GM23338 (cell line): ENCODE measurements around the gene NQO1. TPM values are rescaled to one million over a fixed set of nuclear protein-coding genes. Genes with fewer than 3 reads are reported as not detected.

Experiments
- ATAC-seq: fragments of 200-7000 bp; cut with Tn5 transposase; 3 replicates; pipeline ENCODE4 v1.9.1; 2020
- DNase-seq: peaks from one replicate; pipeline ENCODE4 v3.0.0-alpha.2; 2015; ENCODE audit warnings: low spot score
- H2AFZ ChIP-seq: fragments of 200-600 bp; sonication (generic); 2 replicates; pipeline ENCODE4 v1.8.0; 2016; ENCODE audit warnings: antibody characterized with exemption, mild to moderate bottlenecking, moderate library complexity
- H3F3A ChIP-seq: fragments of 200-600 bp; sonication (generic); replicated peaks from 2 replicates; pipeline ENCODE4 v1.8.0; 2017; ENCODE audit warnings: antibody characterized with exemption, mixed run types, low read depth
- H3K27ac ChIP-seq: fragments of 200-600 bp; sonication (generic); 2 replicates; pipeline ENCODE4 v1.6.1; 2016; ENCODE audit warnings: low read depth
- H3K27me3 ChIP-seq: fragments of 200-600 bp; sonication (generic); 2 replicates; pipeline ENCODE4 v1.8.0; 2016; ENCODE audit warnings: mild to moderate bottlenecking, mixed run types, moderate library complexity; ENCODE audit not compliant: insufficient read depth
- H3K36me3 ChIP-seq: fragments of 200-600 bp; sonication (generic); 2 replicates; pipeline ENCODE4 v1.8.0; 2016; ENCODE audit warnings: mild to moderate bottlenecking; ENCODE audit not compliant: insufficient read depth
- H3K4me1 ChIP-seq: fragments of 200-600 bp; sonication (generic); 2 replicates; pipeline ENCODE4 v1.8.0; 2016; ENCODE audit warnings: mild to moderate bottlenecking, moderate library complexity; ENCODE audit not compliant: insufficient read depth
- H3K4me2 ChIP-seq: fragments of 200-600 bp; sonication (generic); 2 replicates; pipeline ENCODE4 v1.7.1; 2017; ENCODE audit warnings: mixed run types
- H3K4me3 ChIP-seq: fragments of 200-600 bp; sonication (generic); 2 replicates; pipeline ENCODE4 v1.6.1; 2016; ENCODE audit warnings: mixed run types
- H3K79me2 ChIP-seq: fragments of 200-600 bp; sonication (generic); replicated peaks from 2 replicates; pipeline ENCODE4 v1.8.0; 2017; ENCODE audit warnings: mild to moderate bottlenecking; ENCODE audit not compliant: insufficient read depth
- H3K9me2 ChIP-seq: fragments of 200-600 bp; sonication (generic); 2 replicates; pipeline ENCODE4 v1.8.0; 2017; ENCODE audit not compliant: insufficient read depth
- H4K20me1 ChIP-seq: fragments of 200-600 bp; sonication (generic); replicated peaks from 2 replicates; pipeline ENCODE4 v1.8.0; 2017; ENCODE audit warnings: mild to moderate bottlenecking; ENCODE audit not compliant: insufficient read depth
- H3K27ac Mint-ChIP-seq: 2 replicates; pipeline ENCODE4 v1.8.0; 2020; ENCODE audit warnings: inconsistent platforms, mild to moderate bottlenecking, moderate library complexity, mixed read lengths
- H3K27me3 Mint-ChIP-seq: 3 replicates; pipeline ENCODE4 v1.8.0; 2022; ENCODE audit warnings: low read depth, mild to moderate bottlenecking, moderate library complexity, mixed read lengths, inconsistent platforms; ENCODE audit not compliant: insufficient read depth, poor library complexity
- H3K36me3 Mint-ChIP-seq: 3 replicates; pipeline ENCODE4 v1.8.0; 2021; ENCODE audit warnings: low read depth, mild to moderate bottlenecking, inconsistent platforms, moderate library complexity, mixed read lengths
- H3K4me1 Mint-ChIP-seq: 3 replicates; pipeline ENCODE4 v1.8.0; 2020; ENCODE audit warnings: mild to moderate bottlenecking, inconsistent platforms, mixed read lengths
- H3K4me3 Mint-ChIP-seq: 3 replicates; pipeline ENCODE4 v1.8.0; 2021; ENCODE audit warnings: moderate library complexity, mild to moderate bottlenecking, inconsistent platforms, mixed read lengths
- H3K9me3 Mint-ChIP-seq: 3 replicates; pipeline ENCODE4 v1.8.0; 2020; ENCODE audit warnings: moderate library complexity, mild to moderate bottlenecking, inconsistent platforms, mixed read lengths
- CREB1 ChIP-seq: fragments of 250-450 bp; sonication (Bioruptor Pico); IDR thresholded peaks from 2 replicates; pipeline ENCODE4 v1.5.0; 2020; ENCODE audit warnings: low read depth, mild to moderate bottlenecking, moderate library complexity
- JUNB ChIP-seq: IDR thresholded peaks from one replicate; pipeline ENCODE4 v1.6.1; 2016; ENCODE audit warnings: antibody characterized with exemption; ENCODE audit not compliant: unreplicated experiment
- NANOG ChIP-seq: IDR thresholded peaks from 2 replicates; pipeline ENCODE4 v1.6.1; 2016; ENCODE audit warnings: antibody characterized with exemption, borderline replicate concordance
- POLR2AphosphoS5 ChIP-seq: IDR thresholded peaks from 2 replicates; pipeline ENCODE4 v1.6.1; 2016; ENCODE audit warnings: antibody characterized with exemption, low read depth
- ZNF331 ChIP-seq: fragments of 250-450 bp; sonication (Bioruptor Pico); IDR thresholded peaks from 2 replicates; pipeline ENCODE4 v1.5.0; 2020; ENCODE audit warnings: low read depth, mild to moderate bottlenecking, moderate library complexity
- long read RNA-seq: library from polyadenylated mRNA; unstranded; transcript quantifications from one replicate; pipeline ENCODE4 v2.0.0, GENCODE V29; 2020; ENCODE audit not compliant: unreplicated experiment
- polyA plus RNA-seq: library from polyadenylated mRNA; unstranded; fragments of >200 nt; fragmentation: Nextera tagmentation; extraction: Ambion mirVana; gene quantifications from 2 replicates; pipeline ENCODE4 v1.2.1, GENCODE V29; 2016
- total RNA-seq: library from RNA; depleted of rRNA; stranded (reverse); fragments of >200 nt; shearing (Covaris generic); gene quantifications from 2 replicates; pipeline ENCODE4 v1.2.3, GENCODE V29; 2014; rRNA removed
- TF ChIP-seq, protein P1 (sequence below): IDR thresholded peaks from one replicate; pipeline ENCODE4 v1.6.1; 2018; ENCODE audit warnings: antibody characterized with exemption; ENCODE audit not compliant: unreplicated experiment
- TF ChIP-seq, protein P2 (sequence below): fragments of 250-450 bp; sonication (Bioruptor Pico); IDR thresholded peaks from 2 replicates; pipeline ENCODE4 v1.5.0; 2020; ENCODE audit warnings: mild to moderate bottlenecking, moderate library complexity
- TF ChIP-seq, protein P3 (sequence below): IDR thresholded peaks from 2 replicates; pipeline ENCODE4 v1.6.1; 2016; ENCODE audit warnings: antibody characterized with exemption

NQO1 gene
- total RNA-seq (75.9 and 80.9 TPM in 2 replicates), polyA plus RNA-seq (83.4 and 86.3 TPM in 2 replicates)
- long read RNA-seq, transcript NQO1-201 (6 exons, 2,912 nt) = major isoform, 32 of 40 reads
- long read RNA-seq, partial matches to known transcripts = 0 of 40 reads
- long read RNA-seq, other reads (novel, unspliced or antisense) = 2 of 40 reads

DNA sequence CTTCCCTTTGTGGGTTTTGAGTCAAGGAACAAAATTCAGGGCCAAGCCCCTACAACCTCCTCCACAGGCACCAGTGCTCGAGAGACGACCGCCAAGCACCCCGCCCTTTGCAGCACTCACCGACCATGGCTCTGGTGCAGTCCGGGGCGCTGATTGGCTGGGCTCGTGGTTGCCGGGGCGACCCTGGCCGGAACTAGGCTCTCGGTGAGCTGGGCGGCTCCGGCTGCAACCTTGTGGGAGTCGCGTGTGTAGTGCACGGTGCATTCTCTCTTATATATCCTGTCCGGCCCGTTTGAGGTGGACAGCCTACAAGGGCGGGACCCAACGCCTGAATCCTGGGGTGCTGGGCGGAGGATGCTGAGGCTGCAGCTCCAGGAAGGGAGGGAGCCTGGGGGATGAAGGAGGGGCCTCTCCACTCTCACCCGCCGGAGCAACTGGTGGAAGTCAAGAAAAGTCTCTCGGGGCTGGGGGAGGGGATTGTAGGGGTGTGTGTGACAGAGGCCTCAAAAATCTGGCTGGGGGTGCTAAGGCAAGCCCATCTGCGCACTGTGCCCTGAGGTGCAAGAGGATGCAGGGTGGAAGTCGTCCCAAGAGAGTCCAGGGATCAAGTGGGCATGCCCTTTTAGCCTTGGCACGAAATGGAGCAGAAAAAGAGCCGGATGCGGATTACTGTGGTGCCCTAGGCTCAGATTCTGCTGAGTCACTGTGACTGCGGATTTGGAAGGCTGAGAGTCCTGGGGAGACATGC, at the start of gene NQO1:
Gene NQO1, minus strand, starts transcription at position 248 of the 748 bp plus-strand sequence. Its CDS starts 121 bp downstream, at position 127.
- peak within 1 kb of the TSS; percentile 77; the same call in 1 of the 2 replicates for H2AFZ ChIP-seq
- peak within 1 kb of the TSS; percentile 83 for H3K4me3 Mint-ChIP-seq
- peak within 1 kb of the TSS; percentile 100 for H3K27ac Mint-ChIP-seq

More for the DNA sequence above, at the start of gene NQO1:
- H3K27me3 ChIP-seq = no peaks in the 10 kb centered on the region
- TF ChIP-seq, protein P1, sequence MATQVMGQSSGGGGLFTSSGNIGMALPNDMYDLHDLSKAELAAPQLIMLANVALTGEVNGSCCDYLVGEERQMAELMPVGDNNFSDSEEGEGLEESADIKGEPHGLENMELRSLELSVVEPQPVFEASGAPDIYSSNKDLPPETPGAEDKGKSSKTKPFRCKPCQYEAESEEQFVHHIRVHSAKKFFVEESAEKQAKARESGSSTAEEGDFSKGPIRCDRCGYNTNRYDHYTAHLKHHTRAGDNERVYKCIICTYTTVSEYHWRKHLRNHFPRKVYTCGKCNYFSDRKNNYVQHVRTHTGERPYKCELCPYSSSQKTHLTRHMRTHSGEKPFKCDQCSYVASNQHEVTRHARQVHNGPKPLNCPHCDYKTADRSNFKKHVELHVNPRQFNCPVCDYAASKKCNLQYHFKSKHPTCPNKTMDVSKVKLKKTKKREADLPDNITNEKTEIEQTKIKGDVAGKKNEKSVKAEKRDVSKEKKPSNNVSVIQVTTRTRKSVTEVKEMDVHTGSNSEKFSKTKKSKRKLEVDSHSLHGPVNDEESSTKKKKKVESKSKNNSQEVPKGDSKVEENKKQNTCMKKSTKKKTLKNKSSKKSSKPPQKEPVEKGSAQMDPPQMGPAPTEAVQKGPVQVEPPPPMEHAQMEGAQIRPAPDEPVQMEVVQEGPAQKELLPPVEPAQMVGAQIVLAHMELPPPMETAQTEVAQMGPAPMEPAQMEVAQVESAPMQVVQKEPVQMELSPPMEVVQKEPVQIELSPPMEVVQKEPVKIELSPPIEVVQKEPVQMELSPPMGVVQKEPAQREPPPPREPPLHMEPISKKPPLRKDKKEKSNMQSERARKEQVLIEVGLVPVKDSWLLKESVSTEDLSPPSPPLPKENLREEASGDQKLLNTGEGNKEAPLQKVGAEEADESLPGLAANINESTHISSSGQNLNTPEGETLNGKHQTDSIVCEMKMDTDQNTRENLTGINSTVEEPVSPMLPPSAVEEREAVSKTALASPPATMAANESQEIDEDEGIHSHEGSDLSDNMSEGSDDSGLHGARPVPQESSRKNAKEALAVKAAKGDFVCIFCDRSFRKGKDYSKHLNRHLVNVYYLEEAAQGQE = no peak
- TF ChIP-seq POLR2AphosphoS5 (peak; percentile 80), JUNB (no peak), NANOG (no peak), CREB1 (no peak), ZNF331 (CRISPR knock-in tag) (no peak)
- TF ChIP-seq, protein P2, sequence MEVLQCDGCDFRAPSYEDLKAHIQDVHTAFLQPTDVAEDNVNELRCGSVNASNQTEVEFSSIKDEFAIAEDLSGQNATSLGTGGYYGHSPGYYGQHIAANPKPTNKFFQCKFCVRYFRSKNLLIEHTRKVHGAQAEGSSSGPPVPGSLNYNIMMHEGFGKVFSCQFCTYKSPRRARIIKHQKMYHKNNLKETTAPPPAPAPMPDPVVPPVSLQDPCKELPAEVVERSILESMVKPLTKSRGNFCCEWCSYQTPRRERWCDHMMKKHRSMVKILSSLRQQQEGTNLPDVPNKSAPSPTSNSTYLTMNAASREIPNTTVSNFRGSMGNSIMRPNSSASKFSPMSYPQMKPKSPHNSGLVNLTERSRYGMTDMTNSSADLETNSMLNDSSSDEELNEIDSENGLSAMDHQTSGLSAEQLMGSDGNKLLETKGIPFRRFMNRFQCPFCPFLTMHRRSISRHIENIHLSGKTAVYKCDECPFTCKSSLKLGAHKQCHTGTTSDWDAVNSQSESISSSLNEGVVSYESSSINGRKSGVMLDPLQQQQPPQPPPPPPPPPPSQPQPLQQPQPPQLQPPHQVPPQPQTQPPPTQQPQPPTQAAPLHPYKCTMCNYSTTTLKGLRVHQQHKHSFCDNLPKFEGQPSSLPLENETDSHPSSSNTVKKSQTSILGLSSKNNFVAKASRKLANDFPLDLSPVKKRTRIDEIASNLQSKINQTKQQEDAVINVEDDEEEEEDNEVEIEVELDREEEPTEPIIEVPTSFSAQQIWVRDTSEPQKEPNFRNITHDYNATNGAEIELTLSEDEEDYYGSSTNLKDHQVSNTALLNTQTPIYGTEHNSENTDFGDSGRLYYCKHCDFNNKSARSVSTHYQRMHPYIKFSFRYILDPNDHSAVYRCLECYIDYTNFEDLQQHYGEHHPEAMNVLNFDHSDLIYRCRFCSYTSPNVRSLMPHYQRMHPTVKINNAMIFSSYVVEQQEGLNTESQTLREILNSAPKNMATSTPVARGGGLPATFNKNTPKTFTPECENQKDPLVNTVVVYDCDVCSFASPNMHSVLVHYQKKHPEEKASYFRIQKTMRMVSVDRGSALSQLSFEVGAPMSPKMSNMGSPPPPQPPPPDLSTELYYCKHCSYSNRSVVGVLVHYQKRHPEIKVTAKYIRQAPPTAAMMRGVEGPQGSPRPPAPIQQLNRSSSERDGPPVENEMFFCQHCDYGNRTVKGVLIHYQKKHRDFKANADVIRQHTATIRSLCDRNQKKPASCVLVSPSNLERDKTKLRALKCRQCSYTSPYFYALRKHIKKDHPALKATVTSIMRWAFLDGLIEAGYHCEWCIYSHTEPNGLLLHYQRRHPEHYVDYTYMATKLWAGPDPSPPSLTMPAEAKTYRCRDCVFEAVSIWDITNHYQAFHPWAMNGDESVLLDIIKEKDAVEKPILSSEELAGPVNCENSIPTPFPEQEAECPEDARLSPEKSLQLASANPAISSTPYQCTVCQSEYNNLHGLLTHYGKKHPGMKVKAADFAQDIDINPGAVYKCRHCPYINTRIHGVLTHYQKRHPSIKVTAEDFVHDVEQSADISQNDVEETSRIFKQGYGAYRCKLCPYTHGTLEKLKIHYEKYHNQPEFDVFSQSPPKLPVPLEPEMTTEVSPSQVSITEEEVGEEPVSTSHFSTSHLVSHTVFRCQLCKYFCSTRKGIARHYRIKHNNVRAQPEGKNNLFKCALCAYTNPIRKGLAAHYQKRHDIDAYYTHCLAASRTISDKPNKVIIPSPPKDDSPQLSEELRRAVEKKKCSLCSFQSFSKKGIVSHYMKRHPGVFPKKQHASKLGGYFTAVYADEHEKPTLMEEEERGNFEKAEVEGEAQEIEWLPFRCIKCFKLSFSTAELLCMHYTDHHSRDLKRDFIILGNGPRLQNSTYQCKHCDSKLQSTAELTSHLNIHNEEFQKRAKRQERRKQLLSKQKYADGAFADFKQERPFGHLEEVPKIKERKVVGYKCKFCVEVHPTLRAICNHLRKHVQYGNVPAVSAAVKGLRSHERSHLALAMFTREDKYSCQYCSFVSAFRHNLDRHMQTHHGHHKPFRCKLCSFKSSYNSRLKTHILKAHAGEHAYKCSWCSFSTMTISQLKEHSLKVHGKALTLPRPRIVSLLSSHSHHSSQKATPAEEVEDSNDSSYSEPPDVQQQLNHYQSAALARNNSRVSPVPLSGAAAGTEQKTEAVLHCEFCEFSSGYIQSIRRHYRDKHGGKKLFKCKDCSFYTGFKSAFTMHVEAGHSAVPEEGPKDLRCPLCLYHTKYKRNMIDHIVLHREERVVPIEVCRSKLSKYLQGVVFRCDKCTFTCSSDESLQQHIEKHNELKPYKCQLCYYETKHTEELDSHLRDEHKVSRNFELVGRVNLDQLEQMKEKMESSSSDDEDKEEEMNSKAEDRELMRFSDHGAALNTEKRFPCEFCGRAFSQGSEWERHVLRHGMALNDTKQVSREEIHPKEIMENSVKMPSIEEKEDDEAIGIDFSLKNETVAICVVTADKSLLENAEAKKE = no peak
- TF ChIP-seq, protein P3, sequence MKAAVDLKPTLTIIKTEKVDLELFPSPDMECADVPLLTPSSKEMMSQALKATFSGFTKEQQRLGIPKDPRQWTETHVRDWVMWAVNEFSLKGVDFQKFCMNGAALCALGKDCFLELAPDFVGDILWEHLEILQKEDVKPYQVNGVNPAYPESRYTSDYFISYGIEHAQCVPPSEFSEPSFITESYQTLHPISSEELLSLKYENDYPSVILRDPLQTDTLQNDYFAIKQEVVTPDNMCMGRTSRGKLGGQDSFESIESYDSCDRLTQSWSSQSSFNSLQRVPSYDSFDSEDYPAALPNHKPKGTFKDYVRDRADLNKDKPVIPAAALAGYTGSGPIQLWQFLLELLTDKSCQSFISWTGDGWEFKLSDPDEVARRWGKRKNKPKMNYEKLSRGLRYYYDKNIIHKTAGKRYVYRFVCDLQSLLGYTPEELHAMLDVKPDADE = no peak
- ATAC-seq = peak; percentile 95
- no peaks in the 10 kb centered on the region for H3K9me3 Mint-ChIP-seq
- H3K4me3 ChIP-seq = peak within 1 kb of the TSS; percentile 62
- H3K79me2 ChIP-seq = peaks cover 38% of the 10 kb centered on the region
- no peaks in the 10 kb centered on the region for H3K9me2 ChIP-seq
- H3K4me1 Mint-ChIP-seq = peaks cover 34% of the 10 kb centered on the region
- H3K27ac ChIP-seq = peak within 1 kb of the TSS; percentile 99
- peak; percentile 98 for DNase-seq
- peaks cover 32% of the 10 kb centered on the region for H3K4me1 ChIP-seq
- H4K20me1 ChIP-seq = no peaks in the 10 kb centered on the region
- H3K4me2 ChIP-seq = peak within 1 kb of the TSS; percentile 96
- H3K27me3 Mint-ChIP-seq = peaks cover 20% of the 10 kb centered on the region
- H3K36me3 Mint-ChIP-seq = no peaks in the 10 kb centered on the region; the same call in 2 of the 3 replicates
- no peaks in the 10 kb centered on the region; the same call in 1 of the 2 replicates for H3K36me3 ChIP-seq
- H3F3A ChIP-seq = peaks cover 28% of the 10 kb centered on the region; the same call in 1 of the 2 replicates
